Measurements from ENCODE around the gene RGS21. TPM values are rescaled to one million over a fixed set of nuclear protein-coding genes. Genes with fewer than 3 reads are reported as not detected.

RGS21 gene
- total RNA-seq, 1 donor from 2014 or later = not detected

GRCh38 chr1:192351550-192351949, 34.8 kb downstream of the RGS21 start:
- Mint-ChIP-seq H3K4me3 (ENCODE audit: unreplicated experiment) (no peak overlapping the region), H3K4me1 (ENCODE audit: low read depth, unreplicated experiment) (peaks cover 2% of the 10 kb centered on the region), H3K27me3 (ENCODE audit: unreplicated experiment) (no peaks in the 10 kb centered on the region), H3K36me3 (ENCODE audit: unreplicated experiment) (no peaks in the 10 kb centered on the region), H3K9me3 (ENCODE audit: unreplicated experiment) (no peaks in the 10 kb centered on the region), H3K27ac (ENCODE audit: unreplicated experiment) (no peak overlapping the region)
- no peak for DNase-seq
- TF ChIP-seq CTCF (IDR thresholded peaks at IDR 0.05; ENCODE audit: partially characterized antibody, unreplicated experiment) = no peak

GRCh38 chr1:192357924-192358323, 41.1 kb downstream of the RGS21 start:
- no peak for DNase-seq
- H3K36me3 Mint-ChIP-seq (ENCODE audit: unreplicated experiment) = no peaks in the 10 kb centered on the region
- H3K9me3 Mint-ChIP-seq (ENCODE audit: unreplicated experiment) = peaks cover 1% of the 10 kb centered on the region
- H3K4me1 Mint-ChIP-seq (ENCODE audit: low read depth, unreplicated experiment) = no peaks in the 10 kb centered on the region
- no peak overlapping the region for H3K4me3 Mint-ChIP-seq (ENCODE audit: unreplicated experiment)
- H3K27me3 Mint-ChIP-seq (ENCODE audit: unreplicated experiment) = no peaks in the 10 kb centered on the region
- TF ChIP-seq CTCF (IDR thresholded peaks at IDR 0.05; ENCODE audit: partially characterized antibody, unreplicated experiment) = no peak
- H3K27ac Mint-ChIP-seq (ENCODE audit: unreplicated experiment) = no peak overlapping the region

- Mint-ChIP-seq H3K9me3 (ENCODE audit: unreplicated experiment) (peaks cover 1% of the 10 kb centered on the region), H3K36me3 (ENCODE audit: unreplicated experiment) (no peaks in the 10 kb centered on the region), H3K4me3 (ENCODE audit: unreplicated experiment) (no peak overlapping the region), H3K27me3 (ENCODE audit: unreplicated experiment) (no peaks in the 10 kb centered on the region), H3K27ac (ENCODE audit: unreplicated experiment) (no peak overlapping the region), H3K4me1 (ENCODE audit: low read depth, unreplicated experiment) (no peaks in the 10 kb centered on the region)
- TF ChIP-seq CTCF (IDR thresholded peaks at IDR 0.05; ENCODE audit: partially characterized antibody, unreplicated experiment) = no peak
- DNase-seq = no peak
Measured at GRCh38 chr1:192358402-192358801, 41.6 kb downstream of the RGS21 start.

GRCh38 chr1:192358822-192359221, 42.0 kb downstream of the RGS21 start:
- Mint-ChIP-seq H3K4me3 (ENCODE audit: unreplicated experiment) (no peak overlapping the region), H3K27ac (ENCODE audit: unreplicated experiment) (no peak overlapping the region), H3K27me3 (ENCODE audit: unreplicated experiment) (no peaks in the 10 kb centered on the region)

GRCh38 chr1:192363177-192363576, 46.4 kb downstream of the RGS21 start:
- Mint-ChIP-seq H3K9me3 (ENCODE audit: unreplicated experiment) (peaks cover 1% of the 10 kb centered on the region), H3K4me3 (ENCODE audit: unreplicated experiment) (no peak overlapping the region), H3K36me3 (ENCODE audit: unreplicated experiment) (no peaks in the 10 kb centered on the region), H3K4me1 (ENCODE audit: low read depth, unreplicated experiment) (no peaks in the 10 kb centered on the region), H3K27me3 (ENCODE audit: unreplicated experiment) (peaks cover 2% of the 10 kb centered on the region), H3K27ac (ENCODE audit: unreplicated experiment) (no peak overlapping the region)
- TF ChIP-seq CTCF (IDR thresholded peaks at IDR 0.05; ENCODE audit: partially characterized antibody, unreplicated experiment) = no peak
- no peak for DNase-seq

More at GRCh38 chr1:192358822-192359221, 42.0 kb downstream of the RGS21 start:
- DNase-seq = no peak
- no peak for TF ChIP-seq CTCF (IDR thresholded peaks at IDR 0.05; ENCODE audit: partially characterized antibody, unreplicated experiment)
- no peaks in the 10 kb centered on the region for H3K36me3 Mint-ChIP-seq (ENCODE audit: unreplicated experiment)
- H3K9me3 Mint-ChIP-seq (ENCODE audit: unreplicated experiment) = peaks cover 1% of the 10 kb centered on the region
- no peaks in the 10 kb centered on the region for H3K4me1 Mint-ChIP-seq (ENCODE audit: low read depth, unreplicated experiment)
